ENCODE measurements around the gene SIVA1. TPM values are rescaled to one million over a fixed set of nuclear protein-coding genes. Genes with fewer than 3 reads are reported as not detected.

Gene SIVA1
- total and polyA plus RNA-seq, 2 of the 8 experiments (the other 6 are each of a cell fraction or from before 2014, with no cell fraction given) = 123 to 589 TPM

- peaks cover 0 to 7% of the 10 kb centered on the region in 2 experiments for H4K20me1 ChIP-seq (replicated peaks in 1 of 2; ENCODE audit: control insufficient read depth in 1 of 2, insufficient read depth in 2 of 2, low read length in 2 of 2)
- 89% methylated on average over 6 of the region's 16 CpGs; no CpG with 5 or more reads in 1 of the 2 experiments for WGBS, 2 experiments (ENCODE audit: extremely low coverage in 1 of 2, insufficient coverage in 1 of 2, insufficient read length in 1 of 2, insufficient replicate concordance in 2 of 2, low coverage in 1 of 2, low lambda C conversion rate in 2 of 2, missing lambda C conversion rate in 1 of 2)
- CTCF ChIA-PET (ENCODE audit: partially characterized antibody) = interaction anchor here (0.6 to 2.1 kb wide), 6 partner anchors 11 to 71 kb away, joined by 3 to 8 read pairs (median 6); no protein-coding TSS in a partner anchor
- no peak overlapping the region for H4K91ac ChIP-seq (replicated peaks; ENCODE audit: insufficient read length, low read length)
- no peak overlapping the region for H2AK5ac ChIP-seq (ENCODE audit: low read depth, low read length)
- FAIRE-seq = no peak
- no peaks in the 10 kb centered on the region for H3K9me3 ChIP-seq (ENCODE audit: insufficient read depth in 2 of 2, low read depth in 1 of 2, low read length in 1 of 2)
- POLR2A ChIA-PET (ENCODE audit: partially characterized antibody) = interaction anchor here (0.7 to 1.2 kb wide), 2 partner anchors 24 to 53 kb away, joined by 3 read pairs; no protein-coding TSS in a partner anchor
- H2BK120ac ChIP-seq (replicated peaks; ENCODE audit: low read depth, low read length) = no peak overlapping the region
- peaks cover 0 to 5% (median 2%) of the 10 kb centered on the region in 4 experiments; a peak in 1 of 7 replicates for H3K27me3 ChIP-seq (replicated peaks in 1 of 4; ENCODE audit: control insufficient read depth in 3 of 4, extremely low read depth in 1 of 4, insufficient read depth in 3 of 4, low read length in 3 of 4)
- no peak overlapping the region for H3K56ac ChIP-seq (replicated peaks; ENCODE audit: insufficient read length, low read depth, low read length)
- no peak overlapping the region for H2BK12ac ChIP-seq (ENCODE audit: low read depth, low read length)
- H3K23ac ChIP-seq (ENCODE audit: insufficient read length) = no peak overlapping the region
- H3K9ac ChIP-seq (replicated peaks in 1 of 4; ENCODE audit: extremely low read depth in 1 of 4, low read depth in 3 of 4, low read length in 3 of 4) = no peak overlapping the region
- H2BK20ac ChIP-seq (ENCODE audit: low read length) = no peak overlapping the region
- no peak overlapping the region for H2BK5ac ChIP-seq (ENCODE audit: low read depth, low read length)
- no peak overlapping the region for H4K5ac ChIP-seq (ENCODE audit: insufficient read length, low read depth, low read length)
- H3K4me2 ChIP-seq (ENCODE audit: insufficient read depth in 1 of 2, low read depth in 2 of 2, low read length in 2 of 2) = no peak overlapping the region
- peaks cover 1% of the 10 kb centered on the region; the same call in 1 of the 2 replicates for H3K23me2 ChIP-seq (ENCODE audit: low read depth, low read length)
- no peak overlapping the region for H3K4ac ChIP-seq (replicated peaks; ENCODE audit: insufficient read length, low read depth, low read length)
- no peaks in the 10 kb centered on the region for H3K36me3 ChIP-seq (ENCODE audit: control insufficient read depth in 2 of 4, insufficient read depth in 4 of 4, low read length in 3 of 4)
- no peak for DNase-seq (ENCODE audit: low read depth in 1 of 2, low spot score in 2 of 2)
- no peak overlapping the region for H3K18ac ChIP-seq (ENCODE audit: extremely low read depth, low read length)
- H4K8ac ChIP-seq (ENCODE audit: extremely low read depth, insufficient read depth, low read length) = no peak overlapping the region
- H3K4me3 ChIP-seq (ENCODE audit: extremely low read depth in 1 of 4, insufficient read depth in 2 of 4, low read depth in 3 of 4, low read length in 4 of 4) = no peak overlapping the region
- no peaks in the 10 kb centered on the region for H3K79me1 ChIP-seq (ENCODE audit: low read depth, low read length)
- H3K79me2 ChIP-seq (ENCODE audit: control insufficient read depth in 1 of 2, insufficient read depth in 2 of 2, low read length in 2 of 2) = no peaks in the 10 kb centered on the region
- peaks cover 0 to 7% (median 6%) of the 10 kb centered on the region in 4 experiments; a peak in 6 of 7 replicates for H3K4me1 ChIP-seq (replicated peaks in 1 of 4; ENCODE audit: control insufficient read depth in 3 of 4, insufficient read depth in 4 of 4, low read length in 3 of 4)
- no peak overlapping the region for H3K14ac ChIP-seq (ENCODE audit: insufficient read length)
- H2AFZ ChIP-seq (ENCODE audit: low read length) = no peak overlapping the region
- H2BK15ac ChIP-seq (ENCODE audit: low read length) = no peak overlapping the region
- H3K27ac ChIP-seq (ENCODE audit: low read depth, low read length) = no peak overlapping the region
- TF ChIP-seq EP300 (IDR thresholded peaks at IDR 0.05; ENCODE audit: borderline replicate concordance in 1 of 2, low read depth in 2 of 2, low read length in 2 of 2) (no peak), CTCF (IDR thresholded peaks at IDR 0.05; ENCODE audit: control extremely low read depth in 1 of 3, insufficient read depth in 1 of 3, low read depth in 1 of 3, low read length in 3 of 3) (no peak), FOSL1 (IDR thresholded peaks at IDR 0.05; ENCODE audit: insufficient read depth, low read depth, low read length) (no peak), E2F6 (IDR thresholded peaks at IDR 0.05) (no peak), CHD1 (IDR thresholded peaks at IDR 0.05; ENCODE audit: low read depth, low read length) (no peak), JUN (IDR thresholded peaks at IDR 0.05; ENCODE audit: low read depth, low read length) (no peak), CHD2 (IDR thresholded peaks at IDR 0.05; ENCODE audit: low read length) (no peak)
These were observed 23.1 kb upstream of the SIVA1 start for GRCh38 chr14:104729835-104730181.
